WTC11 (cell line): ENCODE results near the gene AXDND1.

Source experiments
- ATF6 ChIP-seq: sonication (generic); formaldehyde crosslinking; IDR thresholded peaks from 2 replicates; pipeline ENCODE4 v1.8.1; 2023; ENCODE audit warnings: mild to moderate bottlenecking, missing genetic modification reagents
- CREM ChIP-seq: sonication (generic); formaldehyde crosslinking; IDR thresholded peaks from 2 replicates; pipeline ENCODE4 v1.8.1; 2022; ENCODE audit warnings: mild to moderate bottlenecking, missing genetic modification reagents, moderate library complexity
- HMGA2 ChIP-seq: fragments of 250-450 bp; sonication (Bioruptor Pico); IDR thresholded peaks from 2 replicates; pipeline ENCODE4 v1.4.0; 2021; ENCODE audit warnings: mild to moderate bottlenecking, moderate library complexity
- MYBL2 ChIP-seq: sonication (generic); formaldehyde crosslinking; IDR thresholded peaks from 2 replicates; pipeline ENCODE4 v1.8.1; 2023; ENCODE audit warnings: mild to moderate bottlenecking, moderate library complexity, missing genetic modification reagents
- ZNF121 ChIP-seq: sonication (generic); formaldehyde crosslinking; IDR thresholded peaks from 2 replicates; pipeline ENCODE4 v1.8.0; 2023; ENCODE audit warnings: missing genetic modification reagents
- ZNF138 ChIP-seq: sonication (generic); formaldehyde crosslinking; conservative IDR thresholded peaks from 2 replicates; pipeline ENCODE4 v1.8.1; 2022; ENCODE audit warnings: mild to moderate bottlenecking, moderate library complexity, missing genetic modification reagents
- ZNF317 ChIP-seq: sonication (generic); formaldehyde crosslinking; IDR thresholded peaks from 2 replicates; pipeline ENCODE4 v1.8.1; 2023; ENCODE audit warnings: low read depth, mild to moderate bottlenecking, moderate library complexity, missing genetic modification reagents, borderline replicate concordance
- TF ChIP-seq, protein P1 (sequence below): fragments of 200-600 bp; IDR thresholded peaks from 2 replicates; pipeline ENCODE4 v1.8.0; 2022; ENCODE audit warnings: antibody characterized with exemption
- TF ChIP-seq, protein P2 (sequence below): fragments of 250-450 bp; sonication (Bioruptor Pico); conservative IDR thresholded peaks from 2 replicates; pipeline ENCODE4 v1.9.0; 2021; ENCODE audit warnings: mild to moderate bottlenecking
- TF ChIP-seq, protein P3 (sequence below): sonication (generic); formaldehyde crosslinking; IDR thresholded peaks from 2 replicates; pipeline ENCODE4 v1.8.0; 2022; ENCODE audit warnings: mild to moderate bottlenecking, missing genetic modification reagents
- TF ChIP-seq, protein P4 (sequence below): sonication (generic); formaldehyde crosslinking; IDR thresholded peaks from 2 replicates; pipeline ENCODE4 v1.8.0; 2023; ENCODE audit warnings: mild to moderate bottlenecking, missing genetic modification reagents
- TF ChIP-seq, protein P5 (sequence below): sonication (generic); formaldehyde crosslinking; IDR thresholded peaks from 2 replicates; pipeline ENCODE4 v1.8.0; 2022; ENCODE audit warnings: mild to moderate bottlenecking, missing genetic modification reagents

GRCh38 chr1:179329862-179330261, 35.9 kb upstream of the AXDND1 start:
- TF ChIP-seq, protein P1, sequence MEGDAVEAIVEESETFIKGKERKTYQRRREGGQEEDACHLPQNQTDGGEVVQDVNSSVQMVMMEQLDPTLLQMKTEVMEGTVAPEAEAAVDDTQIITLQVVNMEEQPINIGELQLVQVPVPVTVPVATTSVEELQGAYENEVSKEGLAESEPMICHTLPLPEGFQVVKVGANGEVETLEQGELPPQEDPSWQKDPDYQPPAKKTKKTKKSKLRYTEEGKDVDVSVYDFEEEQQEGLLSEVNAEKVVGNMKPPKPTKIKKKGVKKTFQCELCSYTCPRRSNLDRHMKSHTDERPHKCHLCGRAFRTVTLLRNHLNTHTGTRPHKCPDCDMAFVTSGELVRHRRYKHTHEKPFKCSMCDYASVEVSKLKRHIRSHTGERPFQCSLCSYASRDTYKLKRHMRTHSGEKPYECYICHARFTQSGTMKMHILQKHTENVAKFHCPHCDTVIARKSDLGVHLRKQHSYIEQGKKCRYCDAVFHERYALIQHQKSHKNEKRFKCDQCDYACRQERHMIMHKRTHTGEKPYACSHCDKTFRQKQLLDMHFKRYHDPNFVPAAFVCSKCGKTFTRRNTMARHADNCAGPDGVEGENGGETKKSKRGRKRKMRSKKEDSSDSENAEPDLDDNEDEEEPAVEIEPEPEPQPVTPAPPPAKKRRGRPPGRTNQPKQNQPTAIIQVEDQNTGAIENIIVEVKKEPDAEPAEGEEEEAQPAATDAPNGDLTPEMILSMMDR, result no peak
- TF ChIP-seq, protein P2, sequence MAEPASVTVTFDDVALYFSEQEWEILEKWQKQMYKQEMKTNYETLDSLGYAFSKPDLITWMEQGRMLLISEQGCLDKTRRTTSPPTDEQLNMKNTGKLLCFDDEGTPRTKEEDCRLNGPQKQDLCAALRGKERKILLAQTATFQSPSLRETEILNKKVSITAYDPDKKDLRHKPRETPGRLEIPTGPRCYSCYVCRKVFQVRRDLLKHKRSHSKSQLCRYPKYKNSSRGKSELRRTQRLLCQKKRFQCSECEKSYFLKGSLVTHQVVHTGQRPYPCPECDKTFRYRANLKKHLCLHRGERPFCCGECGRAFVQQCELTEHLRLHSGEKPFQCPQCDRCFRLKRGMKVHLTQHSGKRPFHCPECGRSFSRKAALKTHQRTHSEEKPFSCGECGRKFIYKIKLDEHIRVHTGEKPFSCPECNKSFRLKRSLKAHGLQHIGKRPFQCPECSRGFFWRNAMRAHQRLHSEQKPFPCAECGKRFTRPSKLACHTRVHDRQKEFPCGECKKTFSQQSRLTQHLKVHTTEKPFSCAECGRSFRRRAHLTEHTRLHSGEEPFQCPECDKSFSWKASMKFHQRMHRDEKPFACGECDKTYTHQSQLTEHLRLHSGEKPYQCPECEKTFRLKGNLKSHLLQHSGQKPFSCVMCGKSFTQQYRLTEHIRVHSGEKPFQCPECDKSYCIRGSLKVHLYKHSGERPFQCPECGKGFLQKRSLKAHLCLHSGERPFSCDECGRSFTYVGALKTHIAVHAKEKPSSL (CRISPR knock-in tag), result no peak
- TF ChIP-seq MYBL2 (CRISPR knock-in tag), result no peak
- TF ChIP-seq ZNF317 (CRISPR knock-in tag), result no peak
- TF ChIP-seq, protein P3, sequence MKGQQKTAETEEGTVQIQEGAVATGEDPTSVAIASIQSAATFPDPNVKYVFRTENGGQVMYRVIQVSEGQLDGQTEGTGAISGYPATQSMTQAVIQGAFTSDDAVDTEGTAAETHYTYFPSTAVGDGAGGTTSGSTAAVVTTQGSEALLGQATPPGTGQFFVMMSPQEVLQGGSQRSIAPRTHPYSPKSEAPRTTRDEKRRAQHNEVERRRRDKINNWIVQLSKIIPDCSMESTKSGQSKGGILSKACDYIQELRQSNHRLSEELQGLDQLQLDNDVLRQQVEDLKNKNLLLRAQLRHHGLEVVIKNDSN (CRISPR knock-in tag), result no peak
- TF ChIP-seq, protein P4, sequence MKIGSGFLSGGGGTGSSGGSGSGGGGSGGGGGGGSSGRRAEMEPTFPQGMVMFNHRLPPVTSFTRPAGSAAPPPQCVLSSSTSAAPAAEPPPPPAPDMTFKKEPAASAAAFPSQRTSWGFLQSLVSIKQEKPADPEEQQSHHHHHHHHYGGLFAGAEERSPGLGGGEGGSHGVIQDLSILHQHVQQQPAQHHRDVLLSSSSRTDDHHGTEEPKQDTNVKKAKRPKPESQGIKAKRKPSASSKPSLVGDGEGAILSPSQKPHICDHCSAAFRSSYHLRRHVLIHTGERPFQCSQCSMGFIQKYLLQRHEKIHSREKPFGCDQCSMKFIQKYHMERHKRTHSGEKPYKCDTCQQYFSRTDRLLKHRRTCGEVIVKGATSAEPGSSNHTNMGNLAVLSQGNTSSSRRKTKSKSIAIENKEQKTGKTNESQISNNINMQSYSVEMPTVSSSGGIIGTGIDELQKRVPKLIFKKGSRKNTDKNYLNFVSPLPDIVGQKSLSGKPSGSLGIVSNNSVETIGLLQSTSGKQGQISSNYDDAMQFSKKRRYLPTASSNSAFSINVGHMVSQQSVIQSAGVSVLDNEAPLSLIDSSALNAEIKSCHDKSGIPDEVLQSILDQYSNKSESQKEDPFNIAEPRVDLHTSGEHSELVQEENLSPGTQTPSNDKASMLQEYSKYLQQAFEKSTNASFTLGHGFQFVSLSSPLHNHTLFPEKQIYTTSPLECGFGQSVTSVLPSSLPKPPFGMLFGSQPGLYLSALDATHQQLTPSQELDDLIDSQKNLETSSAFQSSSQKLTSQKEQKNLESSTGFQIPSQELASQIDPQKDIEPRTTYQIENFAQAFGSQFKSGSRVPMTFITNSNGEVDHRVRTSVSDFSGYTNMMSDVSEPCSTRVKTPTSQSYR (CRISPR knock-in tag), result no peak
- no peak for TF ChIP-seq ZNF138 (CRISPR knock-in tag)
- no peak for TF ChIP-seq ATF6 (CRISPR knock-in tag)
- TF ChIP-seq CREM (CRISPR knock-in tag), result no peak
- TF ChIP-seq, protein P5, sequence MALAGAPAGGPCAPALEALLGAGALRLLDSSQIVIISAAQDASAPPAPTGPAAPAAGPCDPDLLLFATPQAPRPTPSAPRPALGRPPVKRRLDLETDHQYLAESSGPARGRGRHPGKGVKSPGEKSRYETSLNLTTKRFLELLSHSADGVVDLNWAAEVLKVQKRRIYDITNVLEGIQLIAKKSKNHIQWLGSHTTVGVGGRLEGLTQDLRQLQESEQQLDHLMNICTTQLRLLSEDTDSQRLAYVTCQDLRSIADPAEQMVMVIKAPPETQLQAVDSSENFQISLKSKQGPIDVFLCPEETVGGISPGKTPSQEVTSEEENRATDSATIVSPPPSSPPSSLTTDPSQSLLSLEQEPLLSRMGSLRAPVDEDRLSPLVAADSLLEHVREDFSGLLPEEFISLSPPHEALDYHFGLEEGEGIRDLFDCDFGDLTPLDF (CRISPR knock-in tag), result no peak
- no peak for TF ChIP-seq ZNF121 (CRISPR knock-in tag)
- TF ChIP-seq HMGA2, result no peak
